B cell (primary cell): ENCODE data around the gene CEACAM19. TPM values are rescaled to one million over a fixed set of nuclear protein-coding genes. Genes with fewer than 3 reads are reported as not detected.
"Not testable (repeated sequence)": the region's sequence is repeated elsewhere in the genome, so short reads cannot be mapped to it uniquely, and the experiment has no call there.

Source experiments
- ATAC-seq: fragments of 200-7000 bp; cut with Tn5 transposase; one replicate; pipeline ENCODE4 v1.10.0; 2021; ENCODE audit warnings: low read depth, mild to moderate bottlenecking, moderate number of reproducible peaks, moderate library complexity
- CTCF ChIA-PET: fragments of 350-600 bp; sonication (Branson Sonifier 250); formaldehyde crosslinking; loops from one replicate; lab custom pipeline; 2021; ENCODE audit warnings: antibody characterized with exemption, inconsistent platforms; lab: Charles Lee
- POLR2A ChIA-PET: fragments of 350-600 bp; sonication (Branson Sonifier 250); formaldehyde crosslinking; loops from one replicate; lab custom pipeline; 2021; ENCODE audit warnings: antibody characterized with exemption; lab: Charles Lee
- DNase-seq: peaks from one replicate; pipeline ENCODE4 v3.0.0; 2013
- H2AFZ ChIP-seq: 2 replicates; pipeline ENCODE4 v1.6.1; 2012; ENCODE audit warnings: mild to moderate bottlenecking, low read depth, low read length; ENCODE audit not compliant: insufficient read depth, poor library complexity, severe bottlenecking
- H3K27ac ChIP-seq, 2 donors: 1 replicate in 1 of 2; 2 replicates in 1 of 2; pipeline ENCODE4 v1.5.1; 2012 to 2013; ENCODE audit warnings: low read length in 2 of 2, mild to moderate bottlenecking in 2 of 2, moderate library complexity in 1 of 2
- H3K27me3 ChIP-seq, 4 experiments: fragments of 200-600 bp in 1 of 4; sonication (generic) in 1 of 4; replicated peaks in 1 of 4; 1 replicate in 2 of 4; 2 replicates in 2 of 4; pipeline versions ENCODE4 v1.6.1 to v1.7.0; 2013 to 2016; ENCODE audit warnings: low read length in 3 of 4, mild to moderate bottlenecking in 2 of 4, mixed read lengths in 1 of 4, moderate library complexity in 1 of 4; ENCODE audit not compliant: insufficient read depth in 4 of 4, control insufficient read depth in 3 of 4; ENCODE audit errors: control extremely low read depth in 1 of 4
- H3K36me3 ChIP-seq, 2 experiments: replicated peaks in 1 of 2; 1 replicate in 1 of 2; 2 replicates in 1 of 2; pipeline versions ENCODE4 v1.6.1 to v1.7.1; 2013; ENCODE audit warnings: low read length in 1 of 2; ENCODE audit not compliant: insufficient read depth in 2 of 2, control insufficient read depth in 1 of 2; ENCODE audit errors: control extremely low read depth in 1 of 2, extremely low read depth in 1 of 2
- H3K4me1 ChIP-seq, 2 donors: fragments of 200-600 bp in 1 of 2; sonication (generic) in 1 of 2; 1 replicate in 1 of 2; 2 replicates in 1 of 2; pipeline versions ENCODE4 v1.5.1 to v1.6.1; 2013 to 2017; ENCODE audit warnings: low read length in 2 of 2; ENCODE audit not compliant: control insufficient read depth in 2 of 2, insufficient read depth in 2 of 2
- H3K4me2 ChIP-seq: replicated peaks from 2 replicates; pipeline ENCODE3; 2012; ENCODE audit warnings: mild to moderate bottlenecking, low read depth, low read length; ENCODE audit not compliant: poor library complexity, severe bottlenecking
- H3K4me3 ChIP-seq, 5 experiments: fragments of 200-600 bp in 1 of 5; sonication (generic) in 1 of 5; 1 replicate in 3 of 5; 2 replicates in 2 of 5; pipeline versions ENCODE4 v1.5.1 to v1.7.0; 2011 to 2016; ENCODE audit warnings: low read length in 4 of 5, mild to moderate bottlenecking in 4 of 5, low read depth in 2 of 5, control low read depth in 1 of 5, moderate library complexity in 1 of 5; ENCODE audit not compliant: insufficient read depth in 1 of 5; ENCODE audit errors: control extremely low read depth in 1 of 5, extremely low read depth in 1 of 5
- H3K79me2 ChIP-seq: fragments of 200-600 bp; sonication (generic); one replicate; pipeline ENCODE4 v1.6.0; 2016; ENCODE audit warnings: low read length; ENCODE audit not compliant: control insufficient read depth, insufficient read depth
- H3K9ac ChIP-seq: fragments of 200-600 bp; sonication (generic); 2 replicates; pipeline ENCODE4 v1.6.1; 2017; ENCODE audit warnings: mild to moderate bottlenecking, low read length, moderate library complexity
- H3K9me3 ChIP-seq, 3 donors: one replicate each; pipeline versions ENCODE4 v1.6.1 to v1.7.1; 2013; ENCODE audit warnings: low read length in 2 of 3; ENCODE audit not compliant: control insufficient read depth in 2 of 3, insufficient read depth in 1 of 3; ENCODE audit errors: control extremely low read depth in 1 of 3
- H4K20me1 ChIP-seq: 2 replicates; pipeline ENCODE4 v1.6.0; 2012; ENCODE audit warnings: mild to moderate bottlenecking, low read length; ENCODE audit not compliant: insufficient read depth, control insufficient read depth, poor library complexity, severe bottlenecking
- H3K27ac Mint-ChIP-seq: one replicate; pipeline ENCODE4 v1.8.0; 2021; ENCODE audit warnings: mixed read lengths
- H3K27me3 Mint-ChIP-seq: one replicate; pipeline ENCODE4 v1.8.0; 2021; ENCODE audit warnings: mixed read lengths
- H3K4me1 Mint-ChIP-seq: one replicate; pipeline ENCODE4 v1.8.0; 2021; ENCODE audit warnings: mixed read lengths
- H3K4me3 Mint-ChIP-seq: one replicate; pipeline ENCODE4 v1.8.0; 2021; ENCODE audit warnings: mixed read lengths
- H3K9me3 Mint-ChIP-seq: one replicate; pipeline ENCODE4 v1.8.0; 2022; ENCODE audit warnings: mixed read lengths; ENCODE audit not compliant: insufficient read depth
- EZH2 ChIP-seq: IDR thresholded peaks from 2 replicates; pipeline ENCODE4 v1.6.1; 2012; ENCODE audit warnings: borderline replicate concordance, low read depth, mild to moderate bottlenecking, moderate library complexity, low read length; ENCODE audit not compliant: insufficient read depth, poor library complexity, severe bottlenecking
- WGBS: methylation state at CpG from one replicate; pipeline ENCODE4 v1.1.5; 2013; ENCODE audit warnings: missing lambda C conversion rate; ENCODE audit not compliant: insufficient coverage; 5-methylcytosine and 5-hydroxymethylcytosine counted together
- intact Hi-C: fragments of 100-400 bp; cut with micrococcal nuclease; formaldehyde crosslinking; loops from one replicate; pipeline ENCODE4 v1.10.0; 2022
- polyA plus RNA-seq: library from polyadenylated mRNA; depleted of rRNA; stranded (reverse); fragments of >200 nt; gene quantifications from 2 replicates; pipeline ENCODE4 v1.2.3, GENCODE V29; 2012
- total RNA-seq, 2 donors: library from RNA; stranded (reverse); fragments of 120-200 nt in 1 of 2; gene quantifications; 1 replicate in 1 of 2; 2 replicates in 1 of 2; pipeline versions ENCODE4 v1.2.3 to v1.2.4, GENCODE V29; 2013 to 2022
- TF ChIP-seq, protein P1 (sequence below): fragments of 200-600 bp; IDR thresholded peaks from one replicate; pipeline ENCODE4 v1.8.0; 2022; ENCODE audit warnings: antibody characterized with exemption, mild to moderate bottlenecking

The CEACAM19 gene
- total and polyA plus RNA-seq, 2 donors (not counting 1 experiment from before 2014, with no cell fraction given), result not detected

DNA sequence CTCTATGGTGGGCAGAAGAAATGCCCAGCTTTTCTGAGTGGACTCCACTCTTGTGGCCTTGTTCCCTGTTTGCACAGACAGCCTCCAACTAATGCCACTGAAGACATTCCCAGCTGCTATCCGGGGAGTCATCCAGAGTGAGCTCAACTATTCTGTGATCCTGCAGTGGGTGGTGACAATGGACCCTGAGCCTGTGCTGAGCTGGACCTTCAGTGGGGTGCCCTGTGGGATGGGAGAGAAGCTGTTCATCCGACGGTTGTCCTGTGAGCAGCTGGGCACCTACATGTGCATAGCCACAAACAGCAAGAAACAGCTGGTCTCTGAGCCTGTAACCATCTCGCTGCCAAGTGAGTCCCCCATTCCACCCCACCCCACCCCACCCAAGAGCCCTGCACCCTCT, 47.7 kb upstream of the CEACAM19 start:
- Mint-ChIP-seq H3K4me3 (no peak overlapping the region), H3K27ac (no peak overlapping the region), H3K27me3 (peaks cover 6% of the 10 kb centered on the region), H3K4me1 (no peaks in the 10 kb centered on the region), H3K9me3 (peaks cover under 1% of the 10 kb centered on the region)
- no peaks in the 10 kb centered on the region for H3K79me2 ChIP-seq
- H3K36me3 ChIP-seq, result no peaks in the 10 kb centered on the region
- ATAC-seq, result no peak
- TF ChIP-seq, protein P1, sequence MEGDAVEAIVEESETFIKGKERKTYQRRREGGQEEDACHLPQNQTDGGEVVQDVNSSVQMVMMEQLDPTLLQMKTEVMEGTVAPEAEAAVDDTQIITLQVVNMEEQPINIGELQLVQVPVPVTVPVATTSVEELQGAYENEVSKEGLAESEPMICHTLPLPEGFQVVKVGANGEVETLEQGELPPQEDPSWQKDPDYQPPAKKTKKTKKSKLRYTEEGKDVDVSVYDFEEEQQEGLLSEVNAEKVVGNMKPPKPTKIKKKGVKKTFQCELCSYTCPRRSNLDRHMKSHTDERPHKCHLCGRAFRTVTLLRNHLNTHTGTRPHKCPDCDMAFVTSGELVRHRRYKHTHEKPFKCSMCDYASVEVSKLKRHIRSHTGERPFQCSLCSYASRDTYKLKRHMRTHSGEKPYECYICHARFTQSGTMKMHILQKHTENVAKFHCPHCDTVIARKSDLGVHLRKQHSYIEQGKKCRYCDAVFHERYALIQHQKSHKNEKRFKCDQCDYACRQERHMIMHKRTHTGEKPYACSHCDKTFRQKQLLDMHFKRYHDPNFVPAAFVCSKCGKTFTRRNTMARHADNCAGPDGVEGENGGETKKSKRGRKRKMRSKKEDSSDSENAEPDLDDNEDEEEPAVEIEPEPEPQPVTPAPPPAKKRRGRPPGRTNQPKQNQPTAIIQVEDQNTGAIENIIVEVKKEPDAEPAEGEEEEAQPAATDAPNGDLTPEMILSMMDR, result no peak
- no peak for TF ChIP-seq EZH2
- H4K20me1 ChIP-seq, result no peaks in the 10 kb centered on the region
- H3K4me2 ChIP-seq, result no peak overlapping the region
- intact Hi-C loops, result no loop called here
- H3K27ac ChIP-seq, result no peak overlapping the region
- peaks cover 0 to 6% (median 0%) of the 10 kb centered on the region in 4 experiments for H3K27me3 ChIP-seq
- WGBS, result 88% methylated on average over 2 of the region's 4 CpGs
- H3K4me1 ChIP-seq, result no peaks in the 10 kb centered on the region
- DNase-seq, result no peak
- peaks cover 0 to 12% (median 0%) of the 10 kb centered on the region in 3 donors for H3K9me3 ChIP-seq
- H2AFZ ChIP-seq, result no peak overlapping the region
- no peak overlapping the region for H3K4me3 ChIP-seq
- H3K9ac ChIP-seq, result no peak overlapping the region
- CTCF ChIA-PET, result no interaction called here
- POLR2A ChIA-PET, result no interaction called here

DNA sequence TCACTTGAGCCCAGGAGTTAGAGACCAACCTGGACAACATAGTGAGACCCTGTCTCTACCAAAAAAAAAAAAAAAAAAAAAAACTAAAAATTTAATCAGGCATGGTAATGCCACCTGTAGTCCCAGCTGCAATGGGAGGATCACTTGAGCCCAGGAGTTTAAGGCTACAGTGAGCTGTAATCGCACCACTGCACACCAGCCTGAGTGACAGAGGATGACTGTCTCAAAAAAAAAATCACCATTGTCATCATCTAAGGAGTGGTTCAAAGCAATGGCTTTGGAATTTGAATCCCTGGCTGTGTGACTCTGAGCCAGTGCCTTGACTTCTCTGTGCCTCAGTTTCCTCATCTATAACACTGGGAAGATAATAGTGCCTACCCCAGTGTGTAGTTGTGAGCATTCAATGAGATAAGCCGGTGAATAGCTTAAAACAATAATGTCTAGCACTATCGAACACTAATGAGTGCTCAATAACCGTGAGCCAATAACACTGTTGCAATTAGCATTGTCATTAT, 46.4 kb upstream of the CEACAM19 start:
- peaks cover 3% of the 10 kb centered on the region for H3K9me3 Mint-ChIP-seq
- H3K9me3 ChIP-seq, result peaks cover 0 to 15% (median 0%) of the 10 kb centered on the region in 3 donors
- no peak overlapping the region for H3K27ac Mint-ChIP-seq
- peaks cover 10% of the 10 kb centered on the region for H3K27me3 Mint-ChIP-seq
- WGBS, result 83% methylated on average over 1 of the region's 4 CpGs
- H4K20me1 ChIP-seq, result no peaks in the 10 kb centered on the region
- H3K4me3 Mint-ChIP-seq, result no peak overlapping the region
- H3K4me3 ChIP-seq, result no peak overlapping the region
- H3K4me1 ChIP-seq, result no peaks in the 10 kb centered on the region
- no peak overlapping the region for H2AFZ ChIP-seq
- H3K79me2 ChIP-seq, result no peaks in the 10 kb centered on the region
- ChIA-PET POLR2A (no interaction called here), CTCF (no interaction called here)
- H3K4me1 Mint-ChIP-seq, result no peaks in the 10 kb centered on the region
- H3K27me3 ChIP-seq, result peaks cover 0 to 6% (median 0%) of the 10 kb centered on the region in 4 experiments
- intact Hi-C loops, result no loop called here
- no peak for DNase-seq
- H3K27ac ChIP-seq, result no peak overlapping the region
- no peak for ATAC-seq
- H3K9ac ChIP-seq, result no peak overlapping the region
- H3K4me2 ChIP-seq, result no peak overlapping the region
- no peaks in the 10 kb centered on the region for H3K36me3 ChIP-seq
- no peak for TF ChIP-seq EZH2
- TF ChIP-seq, protein P1, result no peak

DNA sequence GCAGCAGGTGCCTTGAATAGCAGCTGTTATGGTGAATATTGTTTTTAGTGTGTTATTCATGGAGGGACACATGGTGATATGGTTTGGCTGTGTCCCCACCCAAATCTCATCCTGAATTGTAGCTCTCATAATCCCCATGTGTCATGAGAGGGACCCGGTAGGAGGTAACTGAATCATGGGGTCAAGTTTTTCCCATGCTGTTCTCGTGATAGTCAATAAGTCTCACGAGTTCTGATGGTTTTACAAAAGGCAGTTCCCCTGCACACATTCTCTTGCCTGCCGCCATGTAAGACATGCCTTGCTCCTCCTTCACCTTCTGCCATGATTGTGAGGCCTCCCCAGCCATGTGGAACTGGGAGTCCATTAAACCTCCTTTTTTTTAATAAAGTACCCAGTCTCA, 45.6 kb upstream of the CEACAM19 start:
- 80% methylated on average over 1 of the region's 4 CpGs for WGBS
- H3K4me2 ChIP-seq, H3K9me3 Mint-ChIP-seq, H3K9ac ChIP-seq, CTCF ChIA-PET, H3K27me3 ChIP-seq, POLR2A ChIA-PET, H3K79me2 ChIP-seq, H3K4me3 ChIP-seq, H3K27ac ChIP-seq, H3K27ac Mint-ChIP-seq, H3K36me3 ChIP-seq, H3K27me3 Mint-ChIP-seq, H3K4me3 Mint-ChIP-seq, H4K20me1 ChIP-seq, ATAC-seq, H2AFZ ChIP-seq, H3K4me1 ChIP-seq, DNase-seq, intact Hi-C loops, H3K4me1 Mint-ChIP-seq: not testable (repeated sequence)
- H3K9me3 ChIP-seq, result peaks cover 0 to 18% (median 0%) of the 10 kb centered on the region in 3 donors
